ENCODE data around the gene OR52N1.

OR52N1 gene

DNA sequence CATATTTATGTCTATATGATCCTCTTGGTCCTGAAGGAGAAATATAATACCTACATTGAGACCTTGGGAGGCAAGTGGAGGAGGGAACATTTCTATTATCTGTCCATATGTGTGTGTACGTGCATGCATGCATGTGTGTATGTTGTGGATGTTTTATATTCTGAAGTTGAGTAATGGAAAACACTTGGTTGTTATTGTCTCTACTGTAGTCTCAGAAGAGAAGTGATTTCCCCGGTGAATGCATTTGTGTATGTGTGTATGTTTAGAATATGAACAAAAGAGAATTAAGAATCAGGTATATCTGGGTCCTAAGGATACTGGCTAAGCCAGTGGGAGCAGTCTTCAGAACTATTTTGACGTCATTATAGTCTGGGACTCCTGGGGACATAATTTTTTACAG is at the start of gene OR52N1:
TSS of gene OR52N1 (minus strand) at position 101 of the 400 bp plus-strand sequence. CDS start 2,449 bp downstream, outside the sequence.
- DNase-seq (ENCODE audit: low read depth, low spot score) = no peak

DNA sequence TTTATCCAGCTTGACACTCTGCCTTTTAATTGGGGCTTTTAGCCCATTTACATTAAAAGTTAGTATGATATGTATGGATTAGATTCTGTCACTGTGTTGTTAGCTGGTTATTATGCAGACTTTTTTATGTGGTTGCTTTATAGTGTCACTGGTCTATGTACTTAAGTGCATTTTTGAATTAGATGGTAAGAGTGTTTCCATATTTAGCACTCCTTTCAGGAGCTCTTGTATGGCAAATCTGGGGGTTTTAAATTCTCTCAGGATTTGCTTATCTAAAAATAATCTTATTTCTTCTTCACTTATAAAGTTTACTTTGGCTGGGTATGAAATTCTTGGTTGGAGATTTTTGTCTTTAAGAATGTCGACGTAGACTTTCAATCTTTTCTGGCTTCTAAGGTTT is 46.6 kb upstream of the OR52N1 start:
- DNase-seq (ENCODE audit: low read depth, low spot score) = no peak

DNA sequence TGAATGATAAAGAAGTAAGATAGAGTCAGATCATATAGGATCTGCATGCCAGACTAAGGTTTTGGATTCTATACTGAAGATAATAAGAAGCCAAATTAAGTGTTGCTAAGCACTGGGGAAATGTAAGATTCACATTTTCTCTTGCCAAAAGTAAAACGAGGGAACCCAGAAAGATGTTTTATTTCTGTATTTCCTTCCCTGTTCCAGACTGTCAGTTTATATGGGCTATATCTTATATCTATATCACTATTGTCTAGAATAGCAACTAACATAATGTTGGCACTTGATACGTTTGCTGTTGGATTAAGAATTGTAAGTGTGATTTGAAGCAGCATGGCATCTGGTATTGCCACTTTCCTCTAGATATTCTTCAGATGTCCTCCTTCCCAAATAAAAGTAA is 42.4 kb upstream of the OR52N1 start:
- DNase-seq (ENCODE audit: low read depth, low spot score) = no peak

DNA sequence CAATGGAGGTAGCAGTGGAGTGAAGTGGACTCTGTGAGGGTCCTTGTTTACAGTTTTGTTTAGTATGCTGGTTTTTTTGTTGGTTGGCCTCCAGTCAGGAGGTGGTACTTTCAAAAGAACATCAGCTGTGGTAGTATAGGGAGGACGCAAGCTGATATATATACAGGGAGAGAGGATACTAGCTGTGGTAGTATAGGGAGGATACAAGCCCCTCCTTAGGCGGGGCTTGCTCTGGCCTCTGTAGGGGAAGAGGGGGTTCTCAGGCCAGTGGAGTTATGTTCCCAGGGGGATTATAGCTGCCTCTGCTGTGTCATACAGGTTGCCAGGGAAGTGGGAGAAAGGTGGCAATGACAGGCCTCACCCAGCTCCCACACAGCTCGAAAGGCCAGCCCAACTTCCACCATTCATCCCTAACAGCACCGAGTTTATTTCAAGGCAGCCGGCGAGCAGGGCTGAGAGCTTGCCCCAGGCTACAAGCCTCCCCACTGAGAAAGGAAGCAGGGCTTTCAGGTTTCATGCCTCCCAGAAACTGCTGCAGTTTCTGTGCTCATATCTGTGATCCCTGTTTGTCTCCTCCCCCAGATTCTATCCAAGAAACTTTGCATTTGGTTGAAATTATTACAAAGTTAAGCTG is 40.2 kb upstream of the OR52N1 start:
- no peak for DNase-seq (ENCODE audit: low read depth, low spot score)

DNA sequence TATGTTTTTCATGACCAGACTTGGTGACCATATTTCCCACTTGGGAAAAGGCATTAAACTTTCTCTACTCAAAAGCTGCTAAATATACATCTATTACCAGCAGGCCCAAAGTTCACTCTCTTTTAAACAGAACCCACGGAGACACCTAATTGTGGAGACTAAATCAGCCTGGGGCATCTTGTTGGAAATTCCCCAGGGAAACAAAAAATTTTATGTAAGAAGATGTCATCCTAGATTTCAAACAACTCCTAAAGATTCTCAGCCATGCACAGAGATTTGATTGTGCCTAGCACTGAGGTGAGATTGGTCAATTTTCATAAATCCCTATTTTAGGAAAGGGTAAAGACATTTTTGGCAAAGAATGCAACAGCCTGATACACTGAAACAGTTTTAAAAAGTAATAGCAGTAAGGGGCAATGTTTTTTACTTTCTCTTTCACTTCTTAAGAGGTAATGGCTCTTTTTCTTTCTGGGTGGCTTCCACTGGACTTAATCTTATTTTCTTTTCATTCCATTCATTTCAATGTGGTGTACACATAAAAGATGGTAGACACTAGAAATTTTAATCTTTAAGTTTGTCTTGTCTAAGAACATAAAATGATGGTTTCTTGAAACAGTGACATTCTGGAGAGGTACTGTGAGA is 27.3 kb upstream of the OR52N1 start:
- DNase-seq (ENCODE audit: low read depth, low spot score) = no peak

DNA sequence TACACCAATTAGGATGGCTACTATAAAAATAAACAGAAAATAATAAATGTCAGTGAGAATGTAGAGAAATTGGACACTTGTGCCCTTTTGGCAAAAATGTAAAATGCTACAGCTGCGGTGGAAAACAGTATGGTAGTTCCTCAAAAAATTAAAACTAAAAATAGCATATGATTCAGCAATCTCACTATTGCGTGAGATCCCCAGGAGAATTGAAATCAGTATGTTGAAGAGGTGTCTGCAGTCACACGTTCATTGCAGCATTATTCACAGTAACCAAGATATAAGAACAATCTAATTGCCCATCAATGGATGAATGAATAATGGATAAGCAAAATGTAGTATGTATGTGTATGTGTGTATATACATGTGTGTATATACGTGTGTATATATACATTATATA is 24.5 kb upstream of the OR52N1 start:
- DNase-seq (ENCODE audit: low read depth, low spot score) = no peak

DNA sequence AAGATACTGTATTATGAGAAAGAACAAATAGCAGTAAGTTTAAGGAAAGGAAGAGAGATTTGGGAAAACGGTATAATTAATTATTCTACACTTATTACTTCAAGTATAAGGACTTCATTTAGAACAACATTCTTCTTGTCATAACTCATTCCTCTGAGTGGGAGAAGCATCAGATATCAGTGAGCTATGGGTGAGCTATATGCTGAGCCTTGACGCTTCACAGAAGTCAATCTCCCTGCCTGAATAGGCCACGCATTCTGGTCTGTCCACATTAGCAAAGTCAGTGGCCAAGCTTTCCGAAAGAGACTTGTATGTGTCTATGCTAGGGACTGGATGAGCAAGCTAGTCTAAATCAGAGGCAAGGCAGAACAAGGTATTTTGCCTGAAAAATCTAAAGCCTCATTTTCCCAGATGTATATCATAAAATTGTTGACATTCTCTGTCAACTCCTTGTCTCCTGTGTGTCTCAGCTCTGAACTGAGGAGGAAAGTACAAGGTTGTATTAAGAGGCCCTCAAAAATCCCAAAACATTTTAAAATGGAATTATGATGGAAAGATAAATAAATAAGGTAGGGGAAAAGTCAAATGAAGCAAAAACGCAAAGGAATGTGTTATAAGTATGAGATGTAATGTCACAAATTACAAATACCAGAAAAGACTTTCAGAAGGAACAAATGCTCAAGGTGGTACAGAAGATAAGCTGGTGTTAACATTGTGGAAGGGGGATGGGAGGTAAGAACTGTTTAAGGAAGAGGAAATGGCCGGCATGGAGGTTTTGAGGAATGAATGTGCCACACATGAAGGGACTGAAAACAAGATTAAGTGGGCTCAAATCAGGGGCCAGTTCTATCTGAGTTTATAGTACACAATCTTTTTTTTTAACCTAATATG is 19.1 kb upstream of the OR52N1 start:
- no peak for DNase-seq (ENCODE audit: low read depth, low spot score)

DNA sequence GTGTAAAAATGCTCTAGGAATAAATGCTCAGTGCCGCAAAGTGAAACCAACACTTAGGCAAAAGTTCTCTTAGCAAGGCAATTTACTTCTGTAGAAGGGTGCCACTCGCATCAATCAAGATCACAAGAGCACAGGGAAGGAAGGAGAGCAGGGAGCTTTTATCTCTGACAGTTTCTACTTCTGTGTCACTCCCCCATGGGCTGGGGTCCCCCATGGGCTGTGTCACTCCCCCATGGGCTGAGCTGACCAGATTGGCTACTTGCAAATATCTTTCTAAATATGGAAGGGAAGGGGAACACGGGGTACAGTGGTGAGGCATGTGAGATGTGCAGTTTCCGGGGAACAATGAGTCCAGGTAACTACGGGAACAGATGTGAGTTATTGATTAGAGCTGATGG is 18.1 kb upstream of the OR52N1 start:
- no peak for DNase-seq (ENCODE audit: low read depth, low spot score)

DNA sequence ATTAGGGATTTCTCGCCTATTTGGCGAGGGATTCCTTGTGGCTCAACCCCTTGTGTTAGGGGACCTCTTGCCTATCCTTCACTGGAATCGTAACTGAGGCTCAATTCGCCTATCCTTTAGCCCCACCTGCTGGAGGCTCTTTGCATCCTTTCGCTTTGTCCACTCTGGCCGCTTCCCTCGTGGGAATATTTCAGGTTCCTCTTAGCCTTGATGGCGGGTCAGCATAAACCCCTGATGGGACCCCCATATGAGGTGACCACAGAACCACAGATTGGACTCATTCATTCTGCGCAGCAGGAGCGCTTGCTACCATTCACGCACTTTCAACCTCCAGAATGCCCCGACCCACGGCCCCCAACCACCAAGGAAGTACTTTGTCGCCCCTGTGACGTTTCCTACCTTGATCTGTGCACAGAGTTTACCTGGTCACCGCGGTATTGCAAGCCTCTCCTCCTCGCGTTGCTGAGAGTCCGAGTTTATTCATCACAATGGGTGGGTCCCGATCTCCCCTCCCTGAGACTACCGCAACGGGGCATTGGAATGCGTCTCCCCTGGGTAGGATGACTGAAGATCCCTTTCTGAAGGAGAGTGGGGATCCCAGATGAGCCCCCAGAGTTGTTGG is 17.5 kb upstream of the OR52N1 start, which contains the start of gene OR52N2:
TSS of gene OR52N2 (plus strand) at position 425 of the 622 bp plus-strand sequence. CDS start 11,412 bp downstream, outside the sequence.
- DNase-seq (ENCODE audit: low read depth, low spot score) = peak; percentile 31

DNA sequence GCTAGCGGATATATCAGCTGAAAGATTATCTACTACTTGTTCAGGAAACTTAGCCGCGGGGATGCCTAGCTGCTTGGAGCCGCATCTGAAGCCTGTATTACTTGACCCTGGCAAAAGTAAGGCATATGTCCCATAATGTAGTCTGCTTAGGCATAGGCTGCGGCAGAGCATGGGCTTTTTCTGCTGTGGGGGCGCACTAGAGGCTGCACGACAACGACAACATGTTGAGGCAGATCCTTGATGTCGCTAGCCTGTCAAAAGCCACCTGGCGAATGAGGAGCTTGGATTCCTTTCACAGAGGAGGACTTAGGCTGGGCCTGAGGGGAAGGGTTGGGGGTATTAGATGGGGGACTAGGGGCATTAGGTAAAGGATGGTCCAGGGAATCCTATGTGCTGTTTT is 16.5 kb upstream of the OR52N1 start:
- DNase-seq (ENCODE audit: low read depth, low spot score) = no peak

DNA sequence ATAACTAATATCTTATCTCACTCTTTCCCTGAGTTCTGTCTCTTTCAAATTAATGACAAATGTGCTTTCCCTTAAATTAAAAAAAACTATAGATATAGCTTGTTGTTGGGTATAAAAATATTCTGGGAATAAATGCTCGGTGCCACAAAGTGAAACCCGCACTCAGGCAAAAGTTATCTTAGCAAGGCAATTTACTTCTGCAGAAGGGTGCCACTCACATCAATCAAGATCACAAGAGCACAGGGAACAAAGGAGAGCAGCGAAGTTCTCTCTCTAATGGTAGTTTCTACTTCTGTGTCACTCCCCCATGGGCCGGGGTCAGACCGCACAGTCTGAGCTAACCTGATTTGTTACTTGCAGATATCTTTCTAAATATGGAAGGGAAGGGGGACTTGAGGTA is 12.9 kb upstream of the OR52N1 start:
- DNase-seq (ENCODE audit: low read depth, low spot score) = no peak

DNA sequence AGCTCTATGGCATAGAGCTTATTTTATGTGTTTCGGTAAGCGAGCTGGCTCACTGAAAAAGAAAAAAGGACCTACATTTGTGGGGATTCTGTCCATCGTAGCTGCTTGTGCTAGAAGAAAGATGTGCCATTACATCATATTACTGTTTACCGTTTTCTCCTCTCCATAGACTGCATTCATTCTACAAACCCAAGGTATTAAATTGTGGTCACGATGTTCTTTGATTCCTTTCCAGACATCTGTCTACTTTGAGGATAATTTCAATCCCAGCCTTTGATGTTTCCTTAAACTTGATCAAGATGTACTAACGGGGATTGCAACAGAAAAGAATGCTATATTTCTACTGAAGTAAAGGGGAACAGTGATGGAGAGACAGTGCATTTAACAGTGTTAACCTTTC is 5.5 kb upstream of the OR52N1 start:
- no peak for DNase-seq (ENCODE audit: low read depth, low spot score)

DNA sequence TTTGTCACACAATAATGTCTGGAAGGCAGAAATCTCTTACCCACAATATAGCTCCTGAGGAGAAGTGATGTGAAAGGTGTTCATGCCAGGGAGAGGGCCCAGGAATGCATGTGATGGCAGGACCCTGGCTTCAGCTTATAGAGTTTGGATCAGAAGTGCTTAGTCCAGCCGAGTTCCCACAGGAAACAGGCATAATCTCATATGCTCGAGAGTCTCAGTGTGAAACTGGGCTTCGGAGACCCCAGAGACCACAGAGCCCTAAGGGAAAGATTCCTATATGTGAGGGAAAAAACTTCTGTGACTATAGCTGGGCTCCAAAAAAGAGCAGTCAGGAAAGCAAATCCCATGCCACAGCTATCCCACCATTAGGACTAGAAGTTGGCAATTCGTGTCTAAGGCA is 7.8 kb downstream of the OR52N1 start, which contains the start of gene OR52N5:
TSS of gene OR52N5 (minus strand) at position 101 of the 400 bp plus-strand sequence. CDS start 4,721 bp downstream, outside the sequence.
- no peak for DNase-seq (ENCODE audit: low read depth, low spot score)

DNA sequence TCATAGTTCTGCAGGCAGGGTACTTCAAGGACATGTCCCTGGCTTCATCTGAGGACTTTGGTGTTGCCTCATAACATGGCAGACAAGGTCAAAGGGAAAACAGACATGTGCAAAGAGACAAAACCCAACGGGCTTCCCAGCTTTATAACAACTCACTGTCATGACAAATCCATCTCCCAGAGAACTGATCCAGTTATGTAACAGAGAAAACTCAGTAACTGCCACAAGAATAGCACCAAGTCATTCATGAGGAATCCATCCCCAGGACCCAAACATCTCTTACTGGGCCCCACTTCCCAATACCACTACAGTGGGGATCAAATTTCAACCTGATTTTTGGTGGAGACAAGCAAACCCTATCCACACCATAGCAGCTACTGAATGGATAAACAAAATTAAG is 24.0 kb downstream of the OR52N1 start:
- no peak for DNase-seq (ENCODE audit: low read depth, low spot score)

DNA sequence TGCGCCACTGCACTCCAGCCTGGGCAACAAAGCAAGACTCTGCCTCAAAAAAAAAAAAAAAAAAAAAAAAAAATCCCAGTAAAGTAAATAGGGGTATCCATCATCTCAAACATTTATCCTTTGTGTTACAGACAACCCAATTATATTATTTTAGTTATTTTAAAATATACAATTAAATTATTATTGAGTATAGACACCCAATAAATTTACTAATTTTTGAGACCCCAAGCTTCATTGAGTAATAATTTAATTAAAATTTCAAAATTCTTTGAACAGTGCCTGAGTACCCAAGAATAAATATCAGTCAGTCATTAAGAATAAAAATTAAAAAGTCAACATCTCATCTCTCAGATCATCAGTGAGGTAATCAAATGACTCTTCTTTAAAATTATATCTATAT is 37.1 kb downstream of the OR52N1 start, which contains the start of gene OR52N4:
TSS of gene OR52N4 (plus strand) at position 301 of the 400 bp plus-strand sequence. CDS start 498 bp downstream, outside the sequence.
- no peak for DNase-seq (ENCODE audit: low read depth, low spot score)

DNA sequence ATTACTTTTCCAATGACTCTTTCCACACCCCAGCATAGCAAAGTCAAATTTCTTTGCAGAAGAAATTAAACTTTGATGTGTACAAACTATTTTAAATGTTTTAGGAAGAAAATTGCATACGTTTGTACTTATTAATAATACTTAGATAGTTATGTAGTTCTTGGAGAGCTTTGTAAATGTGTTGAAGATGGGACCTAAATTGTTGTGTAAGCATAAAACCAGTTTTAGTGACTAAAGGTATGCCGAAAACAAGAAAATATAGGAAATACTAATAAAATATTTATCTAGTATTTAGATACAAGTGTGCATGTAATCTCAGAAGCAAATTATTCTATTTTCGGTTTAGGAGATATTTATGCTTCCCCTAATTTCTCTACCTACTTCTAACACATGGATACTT is 41.2 kb downstream of the OR52N1 start:
- DNase-seq (ENCODE audit: low read depth, low spot score) = no peak

DNA sequence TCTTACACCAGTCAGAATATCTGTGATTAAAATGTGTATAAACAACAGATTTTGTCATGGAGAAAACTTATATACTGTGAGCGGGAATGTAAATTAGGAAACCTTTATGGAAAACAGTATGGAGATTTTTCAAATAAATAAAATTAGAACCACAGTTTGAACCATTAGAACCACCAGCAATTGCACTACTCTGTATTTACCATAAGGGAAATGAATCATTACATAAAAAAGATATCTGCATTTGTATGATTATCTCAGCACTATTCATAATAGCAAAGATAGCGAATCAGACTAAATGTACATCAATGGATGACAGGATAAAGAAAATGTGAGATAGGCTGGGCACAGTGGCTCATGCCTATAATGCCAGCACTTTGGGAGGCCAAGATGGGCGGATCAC is 44.5 kb downstream of the OR52N1 start:
- no peak for DNase-seq (ENCODE audit: low read depth, low spot score)

DNA sequence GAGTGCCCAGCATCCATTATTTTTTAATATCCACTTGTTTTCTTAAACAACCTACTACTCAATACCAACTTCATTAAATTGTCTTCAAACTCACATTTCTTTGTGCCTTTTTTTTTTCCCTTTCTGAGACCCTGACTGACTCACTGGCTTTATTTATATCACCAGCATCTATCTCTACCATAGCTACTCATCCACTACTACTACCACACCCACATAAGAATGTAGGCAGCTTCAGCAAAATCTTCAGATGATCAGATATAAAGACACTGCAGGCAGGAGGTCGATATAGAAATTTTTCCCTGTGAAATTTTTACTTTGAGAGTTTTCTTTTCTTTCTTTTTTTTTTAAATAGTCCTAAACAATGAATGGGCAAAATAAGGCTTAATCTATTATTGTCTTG is 52.6 kb downstream of the OR52N1 start:
- no peak for DNase-seq (ENCODE audit: low read depth, low spot score)

DNA sequence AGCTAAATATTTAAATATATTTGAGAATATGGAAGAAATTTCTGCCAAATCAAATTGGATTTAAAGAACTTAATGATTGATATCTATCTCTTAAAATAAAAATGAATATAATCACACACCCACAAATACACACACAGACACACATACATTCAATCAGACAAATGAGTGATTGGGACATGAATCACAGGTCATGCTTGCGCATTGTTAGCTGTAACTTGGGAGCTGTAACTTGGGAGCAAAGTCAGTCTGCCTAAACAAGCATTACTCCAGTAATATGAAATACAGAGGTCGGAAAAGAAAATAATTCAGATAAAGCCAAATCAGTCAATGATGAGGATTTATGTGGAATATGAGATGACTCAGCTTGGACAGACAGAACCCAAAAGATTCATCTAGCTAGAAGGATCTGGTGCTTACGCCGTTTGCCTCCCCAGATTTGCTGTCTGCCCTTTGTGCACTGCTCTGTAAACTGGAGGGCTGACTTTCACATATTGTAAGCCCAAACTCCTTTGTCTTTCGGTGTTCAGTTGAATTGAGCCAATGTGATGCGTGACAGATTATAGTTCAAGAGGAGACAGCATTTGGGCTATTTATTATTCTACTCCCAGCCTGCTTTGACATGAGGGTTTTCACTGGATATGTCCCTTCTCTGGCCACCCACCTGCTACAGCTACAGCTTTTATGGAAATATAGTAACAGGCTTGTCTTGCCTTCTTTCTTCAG is 53.2 kb downstream of the OR52N1 start:
- no peak for DNase-seq (ENCODE audit: low read depth, low spot score)

DNA sequence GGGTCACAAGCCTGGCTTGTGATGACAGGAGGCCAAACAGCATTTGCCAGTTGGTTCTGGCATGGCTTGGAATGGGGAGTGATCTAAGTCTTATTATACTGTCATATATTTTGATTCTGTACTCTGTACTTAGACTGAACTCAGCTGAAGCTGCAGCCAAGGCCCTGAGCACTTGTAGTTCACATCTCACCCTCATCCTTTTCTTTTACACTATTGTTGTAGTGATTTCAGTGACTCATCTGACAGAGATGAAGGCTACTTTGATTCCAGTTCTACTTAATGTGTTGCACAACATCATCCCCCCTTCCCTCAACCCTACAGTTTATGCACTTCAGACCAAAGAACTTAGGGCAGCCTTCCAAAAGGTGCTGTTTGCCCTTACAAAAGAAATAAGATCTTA is 54.0 kb downstream of the OR52N1 start:
- DNase-seq (ENCODE audit: low read depth, low spot score) = no peak
